HCT116 (cell line): ENCODE results near the gene CGN. TPM values are rescaled to one million over a fixed set of nuclear protein-coding genes. Genes with fewer than 3 reads are reported as not detected.

Source experiments
- ATAC-seq: fragments of 200-7000 bp; cut with Tn5 transposase; 2 replicates; pipeline ENCODE4 v1.9.1; 2020; ENCODE audit warnings: mild to moderate bottlenecking, moderate library complexity
- BruUV-seq: library from RNA; stranded (reverse); fragments of 400-500 nt; replicated peaks from 2 replicates; lab custom pipeline; 2021; lab: Mats Ljungman, UMichigan
- CTCF ChIA-PET: fragments of 300-600 bp; sonication (Branson Sonifier 250); formaldehyde crosslinking; loops from one replicate; lab custom pipeline; 2021; ENCODE audit warnings: antibody characterized with exemption; lab: Charles Lee
- POLR2A ChIA-PET: fragments of 300-600, 350-600 bp; sonication (Branson Sonifier 250); formaldehyde crosslinking; loops from one replicate; lab custom pipeline; 2021; ENCODE audit warnings: antibody characterized with exemption; lab: Charles Lee
- RAD21 ChIA-PET, 2 experiments: fragments of 300-600 bp; sonication (Branson Sonifier 250); formaldehyde crosslinking; loops; one replicate each; lab custom pipeline; 2023; ENCODE audit warnings: low total read pairs in 2 of 2; ENCODE audit not compliant: uncharacterized antibody in 2 of 2, unreplicated experiment in 2 of 2, low non-redundant PET in 1 of 2; lab: Charles Lee
- DNase-seq: peaks from one replicate; pipeline ENCODE4 v3.0.0-alpha.2; 2010; ENCODE audit warnings: low read depth, low spot score
- H2AFZ ChIP-seq: fragments of 200-600 bp; shearing (Covaris generic), sonication (generic); 2 replicates; pipeline ENCODE4 v1.6.1; 2017; ENCODE audit warnings: low read depth, mixed run types, mixed read lengths, antibody characterized with exemption, low read length; ENCODE audit not compliant: poor library complexity, severe bottlenecking
- H3K27ac ChIP-seq: 2 replicates; pipeline ENCODE4 v1.5.1; 2012; ENCODE audit warnings: low read depth, low read length
- H3K27me3 ChIP-seq: fragments of 200-600 bp; sonication (generic); 2 replicates; pipeline ENCODE4 v1.6.1; 2016; ENCODE audit warnings: mixed run types, low read length, mixed read lengths; ENCODE audit not compliant: insufficient read depth
- H3K36me3 ChIP-seq, 2 experiments: fragments of 200-500 bp in 1 of 2; fragments of 200-600 bp in 1 of 2; sonication (Bioruptor generic) in 1 of 2; sonication (generic) in 1 of 2; 2 replicates each; pipeline versions ENCODE4 v1.5.1 to v1.6.1; 2014 to 2016; ENCODE audit warnings: low read length in 2 of 2, inconsistent platforms in 1 of 2, mixed read lengths in 1 of 2, mixed run types in 1 of 2; ENCODE audit not compliant: insufficient read depth in 2 of 2, control insufficient read depth in 1 of 2
- H3K4me1 ChIP-seq, 2 experiments: fragments of 200-600 bp in 1 of 2; sonication (generic) in 1 of 2; 2 replicates each; pipeline versions ENCODE4 v1.5.1 to v1.6.1; 2012 to 2017; ENCODE audit warnings: low read length in 2 of 2, inconsistent platforms in 1 of 2, mild to moderate bottlenecking in 1 of 2, mixed read lengths in 1 of 2, mixed run types in 1 of 2, moderate library complexity in 1 of 2; ENCODE audit not compliant: insufficient read depth in 2 of 2, control insufficient read depth in 1 of 2
- H3K4me2 ChIP-seq: fragments of 200-600 bp; sonication (generic); 2 replicates; pipeline ENCODE4 v1.6.1; 2017; ENCODE audit warnings: mixed run types, low read length, mixed read lengths
- H3K4me3 ChIP-seq, 2 experiments: fragments of 200-600 bp in 1 of 2; sonication (generic) in 1 of 2; replicated peaks in 1 of 2; 2 replicates each; pipeline ENCODE4 v1.5.1; 2011 to 2016; ENCODE audit warnings: low read length in 2 of 2, control low read depth in 1 of 2, low read depth in 1 of 2, mild to moderate bottlenecking in 1 of 2, mixed read lengths in 1 of 2, mixed run types in 1 of 2
- H3K79me2 ChIP-seq: fragments of 200-600 bp; sonication (generic); 2 replicates; pipeline ENCODE4 v1.6.1; 2017; ENCODE audit warnings: mild to moderate bottlenecking, mixed run types, low read length, moderate library complexity, mixed read lengths; ENCODE audit not compliant: insufficient read depth
- H3K9ac ChIP-seq: fragments of 200-600 bp; sonication (generic); 2 replicates; pipeline ENCODE4 v1.6.1; 2016; ENCODE audit warnings: low read length, mixed read lengths
- H3K9me2 ChIP-seq: fragments of 200-600 bp; sonication (generic), shearing (Covaris generic); 2 replicates; pipeline ENCODE4 v1.6.1; 2017; ENCODE audit warnings: mixed run types, mild to moderate bottlenecking, moderate library complexity; ENCODE audit not compliant: insufficient read depth
- H3K9me3 ChIP-seq, 2 experiments: fragments of 200-500 bp in 1 of 2; fragments of 200-600 bp in 1 of 2; sonication (Bioruptor generic) in 1 of 2; sonication (generic) in 1 of 2; 2 replicates each; pipeline ENCODE4 v1.6.1; 2014 to 2017; ENCODE audit warnings: low read length in 2 of 2, mixed read lengths in 2 of 2, inconsistent platforms in 1 of 2, low read depth in 1 of 2, mild to moderate bottlenecking in 1 of 2, mixed run types in 1 of 2, moderate library complexity in 1 of 2; ENCODE audit not compliant: control insufficient read depth in 1 of 2, insufficient read depth in 1 of 2
- H4K20me1 ChIP-seq: fragments of 200-600 bp; sonication (generic), shearing (Covaris generic); 2 replicates; pipeline ENCODE4 v1.6.1; 2017; ENCODE audit warnings: mixed run types, mild to moderate bottlenecking, moderate library complexity; ENCODE audit not compliant: insufficient read depth
- CBX3 ChIP-seq: IDR thresholded peaks from 2 replicates; pipeline ENCODE4 v1.6.1; 2012; ENCODE audit warnings: low read depth
- EGR1 ChIP-seq: IDR thresholded peaks from 2 replicates; pipeline ENCODE4 v1.6.1; 2012; ENCODE audit warnings: low read depth
- EZH2 ChIP-seq: fragments of 200-600 bp; sonication (generic); IDR thresholded peaks from 2 replicates; pipeline ENCODE4 v1.6.1; 2017; ENCODE audit warnings: antibody characterized with exemption, mixed run types
- EZH2phosphoT487 ChIP-seq: fragments of 200-600 bp; IDR thresholded peaks from 2 replicates; pipeline ENCODE4 v1.6.1; 2018; ENCODE audit warnings: antibody characterized with exemption, borderline replicate concordance
- FOSL1 ChIP-seq: IDR thresholded peaks from 2 replicates; pipeline ENCODE4 v1.6.1; 2012; ENCODE audit warnings: low read depth
- POLR2A ChIP-seq: IDR thresholded peaks from 2 replicates; pipeline ENCODE4 v1.7.0; 2011; ENCODE audit warnings: borderline replicate concordance; ENCODE audit not compliant: insufficient read depth, insufficient read length; ENCODE audit errors: extremely low read depth
- POLR2AphosphoS5 ChIP-seq: IDR thresholded peaks from 2 replicates; pipeline ENCODE4 v1.6.1; 2011; ENCODE audit warnings: mild to moderate bottlenecking, low read depth, low read length, moderate library complexity
- REST ChIP-seq: IDR thresholded peaks from 2 replicates; pipeline ENCODE4 v1.6.1; 2012; ENCODE audit warnings: low read depth
- SIN3A ChIP-seq: IDR thresholded peaks from 2 replicates; pipeline ENCODE4 v1.6.1; 2012; ENCODE audit warnings: low read depth
- SRF ChIP-seq: IDR thresholded peaks from 2 replicates; pipeline ENCODE4 v1.6.1; 2012; ENCODE audit warnings: low read depth
- YY1 ChIP-seq: IDR thresholded peaks from 2 replicates; pipeline ENCODE4 v1.6.1; 2011; ENCODE audit warnings: low read length, low read depth, moderate library complexity, mild to moderate bottlenecking; ENCODE audit not compliant: insufficient replicate concordance; ENCODE audit errors: extremely low read depth
- ZFX ChIP-seq: fragments of 450-650 bp; IDR thresholded peaks from 2 replicates; pipeline ENCODE4 v1.6.1; 2017
- ZNF274 ChIP-seq: fragments of 200-500 bp; sonication (Bioruptor generic); IDR thresholded peaks from 2 replicates; pipeline ENCODE4 v1.6.1; 2014; ENCODE audit warnings: mild to moderate bottlenecking, low read depth, low read length, inconsistent platforms
- intact Hi-C: fragments of 100-400 bp; cut with micrococcal nuclease; formaldehyde crosslinking; loops from 2 replicates; pipeline ENCODE4 v1.10.0; 2022
- total RNA-seq: library from RNA; stranded (reverse); gene quantifications from one replicate; pipeline ENCODE4 v1.2.1, GENCODE V29; 2021; ENCODE audit not compliant: unreplicated experiment
- TF ChIP-seq, protein P1 (sequence below): IDR thresholded peaks from 2 replicates; pipeline ENCODE4 v1.6.1; 2011; ENCODE audit warnings: mild to moderate bottlenecking, low read length, moderate library complexity; ENCODE audit not compliant: insufficient replicate concordance; ENCODE audit errors: extremely low read depth
- TF ChIP-seq, protein P2 (sequence below), 3 experiments: fragments of 200-600 bp in 1 of 3; sonication (generic) in 1 of 3; IDR thresholded peaks in 2 of 3; conservative IDR thresholded peaks in 1 of 3; 2 replicates each; pipeline ENCODE4 v1.5.1; 2012 to 2017; ENCODE audit warnings: low read depth in 2 of 3, low read length in 2 of 3, antibody characterized with exemption in 1 of 3, borderline replicate concordance in 1 of 3, control low read depth in 1 of 3, mild to moderate bottlenecking in 1 of 3, mixed read lengths in 1 of 3, mixed run types in 1 of 3, moderate library complexity in 1 of 3; ENCODE audit not compliant: insufficient read depth in 1 of 3
- TF ChIP-seq, protein P3 (sequence below): IDR thresholded peaks from 2 replicates; pipeline ENCODE4 v1.6.1; 2012

The CGN gene
- total RNA-seq, 1 experiment from 2014 or later, result 19.7 TPM

- POLR2A ChIA-PET, result no interaction called here
- intact Hi-C loops, result no loop called here
These were observed 18.6 kb downstream of the CGN start for GRCh38 chr1:151529781-151530180.

More at GRCh38 chr1:151529781-151530180, 18.6 kb downstream of the CGN start:
- Histone ChIP-seq H3K27ac (no peak overlapping the region), H4K20me1 (no peaks in the 10 kb centered on the region), H3K4me2 (no peak overlapping the region), H2AFZ (no peak overlapping the region), H3K36me3 (peaks cover 0 to 17% of the 10 kb centered on the region in 2 experiments; a peak in 2 of 4 replicates), H3K9me2 (no peaks in the 10 kb centered on the region), H3K79me2 (no peaks in the 10 kb centered on the region), H3K9ac (no peak overlapping the region), H3K27me3 (no peaks in the 10 kb centered on the region), H3K4me3 (no peak overlapping the region), H3K9me3 (no peaks in the 10 kb centered on the region), H3K4me1 (0 out of 4 replicates have a peak, but pooled peaks cover 0 to 3% of the 10 kb centered on the region in 2 experiments)
- ATAC-seq (no peak), DNase-seq (no peak)
- ChIA-PET CTCF (no interaction called here), RAD21 (no interaction called here)
- no TSS peak for BruUV-seq
- TF ChIP-seq POLR2AphosphoS5 (no peak), REST (no peak), POLR2A (no peak), ZNF274 (no peak), EZH2 (no peak), EZH2phosphoT487 (no peak), ZFX (no peak), FOSL1 (no peak), CBX3 (no peak), YY1 (no peak), SRF (no peak), SIN3A (no peak), EGR1 (no peak)
- TF ChIP-seq, protein P1, sequence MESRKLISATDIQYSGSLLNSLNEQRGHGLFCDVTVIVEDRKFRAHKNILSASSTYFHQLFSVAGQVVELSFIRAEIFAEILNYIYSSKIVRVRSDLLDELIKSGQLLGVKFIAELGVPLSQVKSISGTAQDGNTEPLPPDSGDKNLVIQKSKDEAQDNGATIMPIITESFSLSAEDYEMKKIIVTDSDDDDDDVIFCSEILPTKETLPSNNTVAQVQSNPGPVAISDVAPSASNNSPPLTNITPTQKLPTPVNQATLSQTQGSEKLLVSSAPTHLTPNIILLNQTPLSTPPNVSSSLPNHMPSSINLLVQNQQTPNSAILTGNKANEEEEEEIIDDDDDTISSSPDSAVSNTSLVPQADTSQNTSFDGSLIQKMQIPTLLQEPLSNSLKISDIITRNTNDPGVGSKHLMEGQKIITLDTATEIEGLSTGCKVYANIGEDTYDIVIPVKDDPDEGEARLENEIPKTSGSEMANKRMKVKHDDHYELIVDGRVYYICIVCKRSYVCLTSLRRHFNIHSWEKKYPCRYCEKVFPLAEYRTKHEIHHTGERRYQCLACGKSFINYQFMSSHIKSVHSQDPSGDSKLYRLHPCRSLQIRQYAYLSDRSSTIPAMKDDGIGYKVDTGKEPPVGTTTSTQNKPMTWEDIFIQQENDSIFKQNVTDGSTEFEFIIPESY, result no peak
- TF ChIP-seq, protein P2, sequence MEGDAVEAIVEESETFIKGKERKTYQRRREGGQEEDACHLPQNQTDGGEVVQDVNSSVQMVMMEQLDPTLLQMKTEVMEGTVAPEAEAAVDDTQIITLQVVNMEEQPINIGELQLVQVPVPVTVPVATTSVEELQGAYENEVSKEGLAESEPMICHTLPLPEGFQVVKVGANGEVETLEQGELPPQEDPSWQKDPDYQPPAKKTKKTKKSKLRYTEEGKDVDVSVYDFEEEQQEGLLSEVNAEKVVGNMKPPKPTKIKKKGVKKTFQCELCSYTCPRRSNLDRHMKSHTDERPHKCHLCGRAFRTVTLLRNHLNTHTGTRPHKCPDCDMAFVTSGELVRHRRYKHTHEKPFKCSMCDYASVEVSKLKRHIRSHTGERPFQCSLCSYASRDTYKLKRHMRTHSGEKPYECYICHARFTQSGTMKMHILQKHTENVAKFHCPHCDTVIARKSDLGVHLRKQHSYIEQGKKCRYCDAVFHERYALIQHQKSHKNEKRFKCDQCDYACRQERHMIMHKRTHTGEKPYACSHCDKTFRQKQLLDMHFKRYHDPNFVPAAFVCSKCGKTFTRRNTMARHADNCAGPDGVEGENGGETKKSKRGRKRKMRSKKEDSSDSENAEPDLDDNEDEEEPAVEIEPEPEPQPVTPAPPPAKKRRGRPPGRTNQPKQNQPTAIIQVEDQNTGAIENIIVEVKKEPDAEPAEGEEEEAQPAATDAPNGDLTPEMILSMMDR (IDR thresholded peaks at IDR 0.05 in 2 of 3, conservative IDR thresholded peaks at IDR 0.05 in 1 of 3; ENCODE audit: borderline replicate concordance in 1 of 3, insufficient read depth in 1 of 3, low read depth in 2 of 3, low read length in 2 of 3), result no peak
- TF ChIP-seq, protein P3, sequence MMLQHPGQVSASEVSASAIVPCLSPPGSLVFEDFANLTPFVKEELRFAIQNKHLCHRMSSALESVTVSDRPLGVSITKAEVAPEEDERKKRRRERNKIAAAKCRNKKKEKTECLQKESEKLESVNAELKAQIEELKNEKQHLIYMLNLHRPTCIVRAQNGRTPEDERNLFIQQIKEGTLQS, result no peak
